ENCODE data around the gene MDM1. TPM values are rescaled to one million over a fixed set of nuclear protein-coding genes. Genes with fewer than 3 reads are reported as not detected.

MDM1 gene
- total and polyA plus RNA-seq, 2 experiments from 2014 or later, result 13.6 to 18.9 TPM

- no peaks in the 10 kb centered on the region for H3K27me3 ChIP-seq (ENCODE audit: insufficient read depth)
- ATAC-seq (no peak), DNase-seq (ENCODE audit: low spot score) (no peak)
- peak overlapping the region; percentile 83 for H2AFZ ChIP-seq
- H3K79me2 ChIP-seq (replicated peaks; ENCODE audit: insufficient read depth), result no peaks in the 10 kb centered on the region
- peaks cover 15% of the 10 kb centered on the region; the same call in 2 of the 3 replicates for H3K4me1 Mint-ChIP-seq
- TF ChIP-seq JUNB (IDR thresholded peaks at IDR 0.05; ENCODE audit: unreplicated experiment), result no peak
- no peak overlapping the region for H3K4me2 ChIP-seq
- H3K27ac Mint-ChIP-seq, result no peak overlapping the region
- no peak overlapping the region for H3K4me3 Mint-ChIP-seq
- no peaks in the 10 kb centered on the region for H3K36me3 ChIP-seq (ENCODE audit: insufficient read depth)
- H3K36me3 Mint-ChIP-seq (ENCODE audit: low read depth), result no peaks in the 10 kb centered on the region
- no peak overlapping the region for H3K27ac ChIP-seq (ENCODE audit: low read depth)
- H3K27me3 Mint-ChIP-seq (ENCODE audit: insufficient read depth, low read depth, poor library complexity), result peaks cover 7% of the 10 kb centered on the region
- H3K4me1 ChIP-seq (ENCODE audit: insufficient read depth), result peaks cover 9% of the 10 kb centered on the region
- H3K9me2 ChIP-seq (ENCODE audit: insufficient read depth), result no peaks in the 10 kb centered on the region
- no peak overlapping the region for H3K4me3 ChIP-seq
- H3K9me3 Mint-ChIP-seq, result no peaks in the 10 kb centered on the region
- H4K20me1 ChIP-seq (replicated peaks; ENCODE audit: insufficient read depth), result no peaks in the 10 kb centered on the region
- H3F3A ChIP-seq (replicated peaks; ENCODE audit: low read depth), result no peaks in the 10 kb centered on the region
Observed at GRCh38 chr12:68370006-68370590, 37.9 kb upstream of the MDM1 start.

- no peaks in the 10 kb centered on the region for H3K79me2 ChIP-seq (replicated peaks; ENCODE audit: insufficient read depth)
- H3K4me1 ChIP-seq (ENCODE audit: insufficient read depth), result peaks cover 16% of the 10 kb centered on the region
- TF ChIP-seq STAT1 (IDR thresholded peaks at IDR 0.05; ENCODE audit: unreplicated experiment) (no peak), CREB1 (CRISPR knock-in tag; IDR thresholded peaks at IDR 0.05; ENCODE audit: low read depth) (no peak), ZNF114 (CRISPR knock-in tag; IDR thresholded peaks at IDR 0.05) (no peak), ZNF462 (CRISPR knock-in tag; IDR thresholded peaks at IDR 0.05) (no peak), EZH2phosphoT487 (IDR thresholded peaks at IDR 0.05; ENCODE audit: unreplicated experiment) (no peak), POLR2AphosphoS5 (IDR thresholded peaks at IDR 0.05; ENCODE audit: low read depth) (no peak), REST (IDR thresholded peaks at IDR 0.05; ENCODE audit: unreplicated experiment) (no peak), ZNF331 (CRISPR knock-in tag; IDR thresholded peaks at IDR 0.05; ENCODE audit: low read depth) (no peak), NANOG (IDR thresholded peaks at IDR 0.05; ENCODE audit: borderline replicate concordance) (no peak), EZH2 (IDR thresholded peaks at IDR 0.05; ENCODE audit: low read depth, unreplicated experiment) (no peak)
- TF ChIP-seq, protein P1, sequence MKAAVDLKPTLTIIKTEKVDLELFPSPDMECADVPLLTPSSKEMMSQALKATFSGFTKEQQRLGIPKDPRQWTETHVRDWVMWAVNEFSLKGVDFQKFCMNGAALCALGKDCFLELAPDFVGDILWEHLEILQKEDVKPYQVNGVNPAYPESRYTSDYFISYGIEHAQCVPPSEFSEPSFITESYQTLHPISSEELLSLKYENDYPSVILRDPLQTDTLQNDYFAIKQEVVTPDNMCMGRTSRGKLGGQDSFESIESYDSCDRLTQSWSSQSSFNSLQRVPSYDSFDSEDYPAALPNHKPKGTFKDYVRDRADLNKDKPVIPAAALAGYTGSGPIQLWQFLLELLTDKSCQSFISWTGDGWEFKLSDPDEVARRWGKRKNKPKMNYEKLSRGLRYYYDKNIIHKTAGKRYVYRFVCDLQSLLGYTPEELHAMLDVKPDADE (IDR thresholded peaks at IDR 0.05), result no peak
- ATAC-seq (no peak), DNase-seq (ENCODE audit: low spot score) (no peak)
- H3K4me2 ChIP-seq, result no peak overlapping the region
- no peak overlapping the region for H3K4me3 ChIP-seq
- Mint-ChIP-seq H3K36me3 (ENCODE audit: low read depth) (no peaks in the 10 kb centered on the region), H3K4me3 (no peak overlapping the region), H3K27me3 (ENCODE audit: insufficient read depth, low read depth, poor library complexity) (peaks cover 7% of the 10 kb centered on the region), H3K9me3 (no peaks in the 10 kb centered on the region), H3K4me1 (peaks cover 17% of the 10 kb centered on the region), H3K27ac (no peak overlapping the region)
- H3F3A ChIP-seq (replicated peaks; ENCODE audit: low read depth), result no peaks in the 10 kb centered on the region
- no peak overlapping the region for H3K27ac ChIP-seq (ENCODE audit: low read depth)
- H3K27me3 ChIP-seq (ENCODE audit: insufficient read depth), result no peaks in the 10 kb centered on the region
- H2AFZ ChIP-seq, result peak overlapping the region; percentile 69; the same call in 1 of the 2 replicates
- no peaks in the 10 kb centered on the region for H4K20me1 ChIP-seq (replicated peaks; ENCODE audit: insufficient read depth)
- no peaks in the 10 kb centered on the region for H3K9me2 ChIP-seq (ENCODE audit: insufficient read depth)
- no peaks in the 10 kb centered on the region for H3K36me3 ChIP-seq (ENCODE audit: insufficient read depth)
Observed at GRCh38 chr12:68368327-68368726, 36.2 kb upstream of the MDM1 start.

Measured in GM23338 (cell line).